HEK293 (cell line): ENCODE measurements around the gene CAMK2B.

Source experiments
- GLI2 ChIP-seq: fragments of 450-650 bp; formaldehyde crosslinking; IDR thresholded peaks from 2 replicates; pipeline ENCODE4; 2017; ENCODE audit warnings: missing biosample characterization, missing genetic modification characterization, low read depth, borderline replicate concordance
- GLIS1 ChIP-seq: fragments of 450-650 bp; formaldehyde crosslinking; IDR thresholded peaks from 2 replicates; pipeline ENCODE4 v1.5.1; 2016; ENCODE audit warnings: missing biosample characterization, missing genetic modification characterization
- KLF9 ChIP-seq: fragments of 450-650 bp; formaldehyde crosslinking; IDR thresholded peaks from 2 replicates; pipeline ENCODE4 v1.5.1; 2016; ENCODE audit warnings: missing biosample characterization, missing genetic modification characterization, low read depth
- PRDM6 ChIP-seq: fragments of 450-650 bp; formaldehyde crosslinking; IDR thresholded peaks from 2 replicates; pipeline ENCODE4 v1.5.1; 2017; ENCODE audit warnings: missing biosample characterization, missing genetic modification characterization
- TSHZ1 ChIP-seq: fragments of 450-650 bp; formaldehyde crosslinking; IDR thresholded peaks from 2 replicates; pipeline ENCODE4 v1.5.1; 2016; ENCODE audit warnings: missing biosample characterization, missing genetic modification characterization, borderline replicate concordance
- YY1 ChIP-seq: fragments of 450-650 bp; formaldehyde crosslinking; IDR thresholded peaks from 2 replicates; pipeline ENCODE4 v1.5.1; 2018; ENCODE audit warnings: missing biosample characterization, missing genetic modification characterization
- ZBTB1 ChIP-seq: fragments of 450-650 bp; formaldehyde crosslinking; IDR thresholded peaks from 2 replicates; pipeline ENCODE4 v1.5.1; 2016; ENCODE audit warnings: missing biosample characterization, missing genetic modification characterization
- ZBTB21 ChIP-seq: fragments of 450-650 bp; formaldehyde crosslinking; IDR thresholded peaks from 2 replicates; pipeline ENCODE4 v1.5.1; 2017; ENCODE audit warnings: missing biosample characterization, missing genetic modification characterization
- ZBTB48 ChIP-seq: fragments of 450-650 bp; formaldehyde crosslinking; IDR thresholded peaks from 2 replicates; pipeline ENCODE4 v1.5.1; 2016; ENCODE audit warnings: missing biosample characterization, missing genetic modification characterization
- ZBTB6 ChIP-seq: fragments of 450-650 bp; formaldehyde crosslinking; IDR thresholded peaks from 2 replicates; pipeline ENCODE4 v1.5.1; 2017; ENCODE audit warnings: missing biosample characterization, missing genetic modification characterization
- ZFP37 ChIP-seq: fragments of 450-650 bp; formaldehyde crosslinking; IDR thresholded peaks from 2 replicates; pipeline ENCODE4 v1.5.1; 2016; ENCODE audit warnings: missing biosample characterization, missing genetic modification characterization
- ZNF133 ChIP-seq: fragments of 450-650 bp; formaldehyde crosslinking; IDR thresholded peaks from 2 replicates; pipeline ENCODE4 v1.5.1; 2016; ENCODE audit warnings: missing biosample characterization, missing genetic modification characterization
- ZNF138 ChIP-seq: fragments of 450-650 bp; formaldehyde crosslinking; IDR thresholded peaks from 2 replicates; pipeline ENCODE4 v1.5.1; 2016; ENCODE audit warnings: missing biosample characterization, missing genetic modification characterization, borderline replicate concordance
- ZNF16 ChIP-seq: fragments of 450-650 bp; formaldehyde crosslinking; IDR thresholded peaks from 2 replicates; pipeline ENCODE4 v1.5.1; 2016; ENCODE audit warnings: low read depth, missing biosample characterization, missing genetic modification characterization
- ZNF169 ChIP-seq: fragments of 450-650 bp; formaldehyde crosslinking; IDR thresholded peaks from 2 replicates; pipeline ENCODE4 v1.5.1; 2016; ENCODE audit warnings: missing biosample characterization, missing genetic modification characterization
- ZNF174 ChIP-seq: fragments of 450-650 bp; formaldehyde crosslinking; IDR thresholded peaks from 2 replicates; pipeline ENCODE4 v1.5.0; 2017; ENCODE audit warnings: missing biosample characterization, mild to moderate bottlenecking, missing genetic modification characterization
- ZNF175 ChIP-seq: fragments of 450-650 bp; formaldehyde crosslinking; IDR thresholded peaks from 2 replicates; pipeline ENCODE4 v1.5.1; 2016; ENCODE audit warnings: missing biosample characterization, missing genetic modification characterization
- ZNF2 ChIP-seq: fragments of 450-650 bp; formaldehyde crosslinking; IDR thresholded peaks from 2 replicates; pipeline ENCODE4 v1.5.1; 2016; ENCODE audit warnings: missing biosample characterization, missing genetic modification characterization
- ZNF266 ChIP-seq: fragments of 450-650 bp; formaldehyde crosslinking; IDR thresholded peaks from 2 replicates; pipeline ENCODE4 v1.5.1; 2016; ENCODE audit warnings: missing biosample characterization, missing genetic modification characterization, low read depth
- ZNF280D ChIP-seq: fragments of 450-650 bp; formaldehyde crosslinking; IDR thresholded peaks from 2 replicates; pipeline ENCODE4 v1.5.1; 2016; ENCODE audit warnings: missing biosample characterization, missing genetic modification characterization
- ZNF324 ChIP-seq: fragments of 450-650 bp; formaldehyde crosslinking; IDR thresholded peaks from 2 replicates; pipeline ENCODE4 v1.5.1; 2016; ENCODE audit warnings: missing biosample characterization, missing genetic modification characterization
- ZNF366 ChIP-seq: fragments of 450-650 bp; formaldehyde crosslinking; conservative IDR thresholded peaks from 2 replicates; pipeline ENCODE4 v1.5.1; 2016; ENCODE audit warnings: missing biosample characterization, missing genetic modification characterization
- ZNF521 ChIP-seq: fragments of 450-650 bp; formaldehyde crosslinking; IDR thresholded peaks from 2 replicates; pipeline ENCODE4 v1.5.1; 2017; ENCODE audit warnings: missing biosample characterization, mild to moderate bottlenecking, missing genetic modification characterization
- ZNF571 ChIP-seq: fragments of 450-650 bp; formaldehyde crosslinking; IDR thresholded peaks from 2 replicates; pipeline ENCODE4 v1.5.0; 2017; ENCODE audit warnings: missing biosample characterization, missing genetic modification characterization
- ZNF580 ChIP-seq: fragments of 450-650 bp; formaldehyde crosslinking; IDR thresholded peaks from 2 replicates; pipeline ENCODE4 v1.5.1; 2016; ENCODE audit warnings: missing biosample characterization, missing genetic modification characterization
- ZNF664 ChIP-seq: fragments of 450-650 bp; formaldehyde crosslinking; IDR thresholded peaks from 2 replicates; pipeline ENCODE4 v1.5.1; 2016; ENCODE audit warnings: missing biosample characterization, missing genetic modification characterization
- ZNF670 ChIP-seq: fragments of 450-650 bp; formaldehyde crosslinking; IDR thresholded peaks from 2 replicates; pipeline ENCODE4 v1.5.1; 2016; ENCODE audit warnings: missing biosample characterization, missing genetic modification characterization, low read depth
- ZNF704 ChIP-seq: fragments of 450-650 bp; formaldehyde crosslinking; IDR thresholded peaks from 2 replicates; pipeline ENCODE4 v1.5.1; 2016; ENCODE audit warnings: missing biosample characterization, missing genetic modification characterization
- ZNF747 ChIP-seq: fragments of 450-650 bp; formaldehyde crosslinking; IDR thresholded peaks from 2 replicates; pipeline ENCODE4 v1.5.1; 2016; ENCODE audit warnings: missing biosample characterization, missing genetic modification characterization
- ZNF76 ChIP-seq: fragments of 450-650 bp; formaldehyde crosslinking; IDR thresholded peaks from 2 replicates; pipeline ENCODE4; 2016; ENCODE audit warnings: low read depth, missing biosample characterization, missing genetic modification characterization, borderline replicate concordance

CAMK2B gene

GRCh38 chr7:44184206-44184872 is 141.1 kb downstream of the CAMK2B start (continued):
- TF ChIP-seq YY1 (tag by site-specific recombination) (no peak), ZNF280D (tag by site-specific recombination) (no peak), ZNF580 (no peak), ZNF324 (tag by site-specific recombination) (no peak), ZNF266 (tag by site-specific recombination) (peak; percentile 98), ZNF133 (tag by site-specific recombination) (no peak), ZNF174 (tag by site-specific recombination) (no peak), ZNF670 (no peak), ZNF747 (no peak), GLI2 (tag by site-specific recombination) (no peak), KLF9 (tag by site-specific recombination) (no peak), ZNF704 (tag by site-specific recombination) (no peak), ZBTB6 (no peak), ZNF175 (tag by site-specific recombination) (no peak), ZNF2 (no peak), GLIS1 (tag by site-specific recombination) (peak; percentile 88), ZNF664 (tag by site-specific recombination) (no peak), ZNF521 (tag by site-specific recombination) (no peak), PRDM6 (tag by site-specific recombination) (no peak), ZBTB1 (tag by site-specific recombination) (no peak), ZBTB48 (tag by site-specific recombination) (0 out of 2 replicates have a peak, but pooled peaks have one; percentile 18), ZNF138 (tag by site-specific recombination) (no peak), ZNF571 (tag by site-specific recombination) (no peak), ZBTB21 (tag by site-specific recombination) (no peak), ZNF169 (tag by site-specific recombination) (no peak), ZNF76 (tag by site-specific recombination) (no peak), ZNF366 (peak; percentile 96; the same call in 1 of the 2 replicates), ZNF16 (tag by site-specific recombination) (no peak), ZFP37 (no peak), TSHZ1 (tag by site-specific recombination) (no peak)
